IPS-20b (cell line): ENCODE measurements around the gene CERS5.

Experiments
- H3K27ac ChIP-seq: one replicate; pipeline ENCODE4 v1.5.1; 2013; ENCODE audit warnings: low read length
- H3K27me3 ChIP-seq: 2 replicates; pipeline ENCODE4 v1.6.1; 2013; ENCODE audit warnings: mild to moderate bottlenecking, low read length, inconsistent platforms; ENCODE audit not compliant: insufficient read depth
- H3K36me3 ChIP-seq: 2 replicates; pipeline ENCODE4 v1.6.1; 2013; ENCODE audit warnings: low read depth, mild to moderate bottlenecking, inconsistent platforms, low read length, moderate library complexity; ENCODE audit not compliant: insufficient read depth
- H3K4me1 ChIP-seq: 2 replicates; pipeline ENCODE4 v1.6.1; 2013; ENCODE audit warnings: mild to moderate bottlenecking, control low read depth, inconsistent platforms, low read length, moderate library complexity; ENCODE audit not compliant: insufficient read depth
- H3K4me3 ChIP-seq: 2 replicates; pipeline ENCODE4 v1.5.1; 2013; ENCODE audit warnings: mild to moderate bottlenecking, low read length, inconsistent platforms
- H3K9ac ChIP-seq: 2 replicates; pipeline ENCODE4 v1.6.1; 2013; ENCODE audit warnings: low read depth, mild to moderate bottlenecking, inconsistent platforms, low read length, moderate library complexity
- H3K9me3 ChIP-seq: 2 replicates; pipeline ENCODE4 v1.6.1; 2013; ENCODE audit warnings: mild to moderate bottlenecking, low read depth, low read length, inconsistent platforms; ENCODE audit not compliant: insufficient read depth

CERS5 gene

DNA sequence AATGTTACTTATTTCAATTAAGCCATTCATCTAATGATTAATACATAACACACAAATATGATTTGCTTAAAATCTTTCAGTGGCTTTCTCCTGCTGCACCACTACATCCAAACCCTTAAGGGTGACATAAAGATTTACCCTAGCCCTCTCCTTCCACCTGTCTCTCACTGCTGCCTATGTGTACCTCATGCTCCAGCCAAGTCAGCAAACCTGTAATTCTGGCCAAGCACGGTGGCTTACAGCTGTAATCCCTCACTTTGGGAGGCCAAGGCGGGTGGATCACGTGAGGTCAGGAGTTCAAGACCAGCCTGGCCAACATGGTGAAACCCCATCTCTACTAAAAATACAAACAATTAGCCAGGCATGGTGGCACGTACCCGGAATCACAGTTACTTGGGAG is 31.7 kb upstream of the CERS5 start:
- no peak overlapping the region for H3K4me3 ChIP-seq
- H3K36me3 ChIP-seq, result peaks cover 73% of the 10 kb centered on the region
- no peak overlapping the region for H3K9ac ChIP-seq
- no peaks in the 10 kb centered on the region for H3K9me3 ChIP-seq
- peaks cover 7% of the 10 kb centered on the region; the same call in 1 of the 2 replicates for H3K4me1 ChIP-seq
- no peaks in the 10 kb centered on the region for H3K27me3 ChIP-seq
- H3K27ac ChIP-seq, result no peak overlapping the region

DNA sequence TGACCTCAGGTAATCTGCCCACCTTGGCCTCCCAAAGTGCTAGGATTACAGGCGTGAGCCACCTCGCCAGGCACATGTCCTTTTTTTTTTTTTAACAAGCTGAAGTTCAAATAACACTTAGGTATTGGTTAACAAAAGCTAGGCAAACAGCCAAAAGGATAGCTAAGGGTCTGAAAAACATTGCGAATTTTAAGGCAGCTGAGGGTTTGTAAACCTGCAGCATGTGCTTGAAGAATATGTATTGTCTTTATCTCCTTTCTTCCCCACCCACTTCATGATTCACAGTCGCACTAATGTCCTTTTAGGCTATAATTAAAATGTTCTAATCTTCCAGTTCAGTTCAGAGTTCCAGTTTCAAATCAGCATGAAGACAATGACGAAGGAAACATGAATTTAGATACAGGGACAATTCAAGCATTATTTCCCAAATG is 30.1 kb upstream of the CERS5 start:
- 0 out of 2 replicates have a peak, but pooled peaks cover 3% of the 10 kb centered on the region for H3K4me1 ChIP-seq
- H3K9ac ChIP-seq, result no peak overlapping the region
- H3K4me3 ChIP-seq, result no peak overlapping the region
- no peaks in the 10 kb centered on the region for H3K9me3 ChIP-seq
- peaks cover 69% of the 10 kb centered on the region for H3K36me3 ChIP-seq
- H3K27me3 ChIP-seq, result no peaks in the 10 kb centered on the region
- no peak overlapping the region for H3K27ac ChIP-seq

DNA sequence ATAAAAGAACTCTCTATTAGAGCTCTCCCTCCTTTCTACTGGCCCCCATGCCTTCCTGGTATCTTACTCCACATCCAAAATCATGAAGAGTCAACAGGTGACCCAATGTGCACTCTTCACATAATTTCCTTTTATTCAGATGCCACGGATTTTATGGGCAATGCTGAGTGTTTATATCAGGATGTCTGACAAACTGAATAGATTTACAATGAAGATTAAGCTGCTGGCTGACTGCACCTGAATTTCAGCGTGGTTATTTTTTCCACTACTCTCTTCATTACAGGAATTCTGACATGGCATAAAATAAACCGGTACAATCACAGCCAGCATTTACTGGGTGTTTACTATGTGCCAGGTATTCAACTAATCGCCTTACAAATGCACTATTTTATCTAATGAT is 29.4 kb upstream of the CERS5 start:
- no peak overlapping the region for H3K27ac ChIP-seq
- H3K27me3 ChIP-seq, result no peaks in the 10 kb centered on the region
- no peak overlapping the region for H3K4me3 ChIP-seq
- H3K9ac ChIP-seq, result no peak overlapping the region
- H3K4me1 ChIP-seq, result no peaks in the 10 kb centered on the region
- peaks cover 68% of the 10 kb centered on the region for H3K36me3 ChIP-seq
- H3K9me3 ChIP-seq, result no peaks in the 10 kb centered on the region

DNA sequence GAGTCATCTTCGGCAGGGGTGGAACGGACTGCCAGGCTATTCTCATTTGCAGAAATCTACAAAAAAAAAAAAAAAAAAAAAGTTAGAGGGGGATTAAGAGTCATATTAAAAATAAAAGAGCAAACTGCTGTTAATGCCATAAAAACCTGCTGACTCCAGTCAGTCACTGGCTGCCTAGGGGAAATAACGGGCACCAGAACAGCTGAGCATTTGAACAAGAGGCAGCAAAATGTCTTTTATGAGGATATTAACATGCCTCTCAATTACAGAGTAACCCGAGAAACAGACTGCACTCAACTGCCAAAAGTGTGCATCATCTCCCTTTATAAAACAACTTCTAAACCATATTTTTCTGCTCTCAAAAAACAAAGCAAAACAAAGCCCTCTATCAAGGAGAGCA is 28.7 kb upstream of the CERS5 start:
- no peak overlapping the region for H3K9ac ChIP-seq
- no peaks in the 10 kb centered on the region for H3K4me1 ChIP-seq
- H3K27ac ChIP-seq, result no peak overlapping the region
- no peak overlapping the region for H3K4me3 ChIP-seq
- H3K27me3 ChIP-seq, result no peaks in the 10 kb centered on the region
- no peaks in the 10 kb centered on the region for H3K9me3 ChIP-seq
- peaks cover 66% of the 10 kb centered on the region for H3K36me3 ChIP-seq

DNA sequence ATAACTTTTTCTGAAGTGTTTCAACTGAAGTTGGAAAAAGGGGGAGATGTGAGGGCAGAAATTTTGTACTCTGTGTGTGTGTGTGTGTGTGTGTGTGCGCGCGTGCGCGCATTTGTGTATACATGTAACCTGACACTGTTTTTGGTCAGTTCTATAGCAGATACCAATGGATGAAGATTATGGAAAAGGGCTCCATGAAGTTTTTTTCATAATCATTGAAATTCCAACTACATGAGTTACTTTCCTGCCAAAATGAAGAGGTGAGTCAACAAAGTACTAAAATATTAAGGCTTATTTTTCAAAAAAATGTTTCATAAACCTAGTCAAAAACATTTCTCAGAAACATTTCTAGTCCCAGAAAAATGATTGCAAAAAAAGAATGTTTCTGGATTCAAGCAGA is 25.7 kb upstream of the CERS5 start:
- Histone ChIP-seq H3K9me3 (no peaks in the 10 kb centered on the region), H3K27ac (no peak overlapping the region), H3K9ac (no peak overlapping the region), H3K27me3 (no peaks in the 10 kb centered on the region), H3K4me1 (no peaks in the 10 kb centered on the region), H3K4me3 (no peak overlapping the region), H3K36me3 (peaks cover 61% of the 10 kb centered on the region)

DNA sequence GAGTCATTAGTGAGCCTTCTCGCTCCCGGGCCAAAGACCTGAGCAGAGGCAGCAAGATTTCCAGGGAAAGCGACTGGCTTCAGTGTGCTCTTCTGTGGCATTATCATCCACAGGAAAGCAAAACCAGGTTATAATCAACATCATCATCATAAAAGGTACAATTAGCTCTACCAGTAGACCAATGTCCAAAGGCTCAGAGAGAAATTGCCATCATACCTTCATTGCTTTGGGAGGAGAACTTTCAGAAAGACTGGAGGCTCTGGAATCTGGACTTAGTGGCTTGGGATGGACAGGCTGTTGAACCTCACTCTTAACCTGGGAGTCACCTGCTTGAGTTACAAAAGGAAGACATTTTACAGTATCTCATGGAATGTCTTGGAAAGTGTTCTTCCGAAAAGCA is 25.1 kb upstream of the CERS5 start:
- Histone ChIP-seq H3K9ac (no peak overlapping the region), H3K36me3 (peaks cover 58% of the 10 kb centered on the region), H3K27me3 (no peaks in the 10 kb centered on the region), H3K4me1 (no peaks in the 10 kb centered on the region), H3K9me3 (no peaks in the 10 kb centered on the region), H3K4me3 (no peak overlapping the region), H3K27ac (no peak overlapping the region)

DNA sequence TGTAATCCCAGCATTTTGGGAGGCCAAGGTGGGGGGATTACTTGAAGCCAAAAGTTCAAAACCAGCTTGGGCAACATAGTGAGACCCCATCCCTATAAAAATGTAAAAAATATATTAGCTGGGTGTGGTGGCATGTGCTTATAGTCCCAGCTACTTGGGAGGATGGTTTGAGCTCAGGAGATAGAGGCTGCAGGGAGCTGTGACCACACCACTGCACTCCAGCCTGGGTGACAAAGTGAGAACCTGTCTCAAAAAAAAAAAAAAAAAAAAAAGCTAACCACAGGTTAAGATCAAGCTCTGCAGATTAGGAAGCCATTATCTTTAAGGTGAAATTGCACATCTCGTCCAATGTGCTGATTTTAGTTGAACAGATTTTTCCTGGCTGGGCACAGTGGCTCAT is 23.7 kb upstream of the CERS5 start:
- no peaks in the 10 kb centered on the region for H3K27me3 ChIP-seq
- no peaks in the 10 kb centered on the region for H3K9me3 ChIP-seq
- H3K27ac ChIP-seq, result no peak overlapping the region
- peaks cover 49% of the 10 kb centered on the region for H3K36me3 ChIP-seq
- no peak overlapping the region for H3K4me3 ChIP-seq
- no peaks in the 10 kb centered on the region for H3K4me1 ChIP-seq
- H3K9ac ChIP-seq, result no peak overlapping the region

DNA sequence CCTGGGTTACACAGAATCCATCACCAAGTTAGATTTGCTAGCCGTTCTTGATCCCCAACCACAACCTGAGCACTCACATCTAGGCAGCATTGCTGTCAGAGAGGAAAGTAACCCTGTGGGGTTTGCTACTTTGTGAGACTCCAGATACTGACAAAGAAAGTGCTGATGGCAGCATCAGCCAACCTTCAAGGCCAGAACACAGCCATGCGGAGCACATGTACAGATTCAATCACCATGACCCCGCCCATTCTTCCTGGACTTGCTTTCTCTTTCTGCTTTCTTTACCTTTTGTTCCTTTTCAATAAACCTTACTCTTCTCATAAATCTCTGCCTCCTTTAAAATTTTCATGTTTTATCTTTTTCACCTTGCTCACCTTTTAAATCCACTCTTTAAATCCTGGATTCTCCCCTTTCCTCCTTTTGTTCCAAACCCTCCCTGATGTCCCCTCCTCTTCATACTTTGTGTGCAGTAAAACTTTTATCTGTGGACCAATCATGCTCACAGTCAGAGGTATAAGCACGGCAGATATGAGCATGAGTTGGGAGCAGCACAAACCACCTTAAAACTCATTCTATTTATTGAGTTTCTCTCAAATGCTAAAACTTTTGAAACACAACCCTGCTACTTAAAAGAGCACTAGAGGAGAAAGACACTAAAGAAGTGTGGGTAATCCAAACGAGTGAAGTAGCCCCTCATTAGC is 21.9 kb upstream of the CERS5 start:
- Histone ChIP-seq H3K4me3 (no peak overlapping the region), H3K27me3 (no peaks in the 10 kb centered on the region), H3K4me1 (no peaks in the 10 kb centered on the region), H3K36me3 (peaks cover 45% of the 10 kb centered on the region), H3K9ac (no peak overlapping the region; the same call in 1 of the 2 replicates), H3K9me3 (no peaks in the 10 kb centered on the region), H3K27ac (no peak overlapping the region)

DNA sequence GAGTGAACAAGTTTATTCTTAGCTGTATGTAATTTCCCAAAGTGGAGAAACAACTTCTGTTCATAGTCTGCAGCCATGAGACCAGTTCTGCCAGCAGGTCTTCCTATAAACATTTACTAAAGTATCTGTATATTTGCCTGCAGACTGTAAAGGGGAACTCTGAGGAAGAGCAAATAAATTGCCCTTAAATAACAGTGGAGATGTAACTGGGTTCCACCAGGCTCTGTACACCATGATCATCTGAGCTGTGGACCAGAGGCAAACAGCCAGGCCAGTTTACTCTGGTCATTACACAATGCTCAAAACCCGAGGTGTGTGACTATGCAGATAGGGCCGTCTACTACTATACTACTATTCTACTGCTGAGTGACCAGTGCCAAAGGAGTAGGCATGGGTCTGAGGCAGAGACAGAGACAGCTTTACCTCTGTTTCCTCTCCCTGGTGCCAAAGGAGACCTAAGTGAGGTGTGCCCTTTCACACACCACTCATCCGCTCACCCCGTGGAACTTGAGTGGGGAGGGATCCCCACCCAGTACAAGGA is 21.1 kb upstream of the CERS5 start:
- H3K9ac ChIP-seq, result no peak overlapping the region
- no peaks in the 10 kb centered on the region for H3K27me3 ChIP-seq
- no peaks in the 10 kb centered on the region for H3K9me3 ChIP-seq
- H3K4me1 ChIP-seq, result no peaks in the 10 kb centered on the region
- no peak overlapping the region for H3K4me3 ChIP-seq
- H3K27ac ChIP-seq, result no peak overlapping the region
- peaks cover 45% of the 10 kb centered on the region for H3K36me3 ChIP-seq

DNA sequence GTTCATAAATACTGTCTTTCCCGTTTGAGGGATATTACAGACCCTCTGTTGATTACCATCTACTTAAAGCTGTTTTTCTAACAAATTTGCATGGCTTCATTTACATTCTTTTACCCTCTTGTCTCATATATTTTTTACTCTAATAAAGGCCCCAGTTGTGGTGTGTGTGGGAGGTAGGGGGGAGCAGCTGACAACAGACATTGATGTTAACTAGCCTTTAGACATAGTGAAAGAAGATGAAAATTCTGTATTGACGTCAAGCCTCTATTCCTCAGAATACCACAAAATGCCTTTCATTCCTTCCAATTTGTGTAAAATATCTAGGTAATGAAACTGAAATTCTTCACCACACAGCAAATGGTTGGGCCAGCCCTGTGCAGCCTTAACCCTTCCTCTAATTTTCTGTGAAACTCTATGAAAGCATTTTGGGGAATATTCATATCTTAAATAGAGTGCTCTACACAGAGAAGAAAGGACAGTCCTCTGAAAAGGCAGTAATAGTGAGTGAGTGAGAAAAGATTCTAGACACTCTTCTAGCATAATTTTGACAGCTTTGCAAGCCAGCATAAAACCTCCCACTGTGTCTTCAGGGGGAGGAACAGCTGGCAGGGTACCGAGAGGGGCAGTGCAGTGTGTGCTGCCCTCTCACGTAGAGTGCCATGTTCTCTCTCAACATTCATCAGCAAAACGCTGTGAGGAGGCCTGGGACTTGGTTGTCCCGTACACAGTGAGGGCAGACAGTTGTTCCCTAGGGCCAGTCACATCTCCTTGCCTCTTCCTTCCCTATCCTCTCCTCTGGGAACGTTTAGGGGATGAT is 20.1 kb upstream of the CERS5 start:
- Histone ChIP-seq H3K4me3 (no peak overlapping the region), H3K4me1 (no peaks in the 10 kb centered on the region), H3K9me3 (no peaks in the 10 kb centered on the region), H3K9ac (no peak overlapping the region), H3K36me3 (peaks cover 35% of the 10 kb centered on the region), H3K27ac (no peak overlapping the region), H3K27me3 (no peaks in the 10 kb centered on the region)

DNA sequence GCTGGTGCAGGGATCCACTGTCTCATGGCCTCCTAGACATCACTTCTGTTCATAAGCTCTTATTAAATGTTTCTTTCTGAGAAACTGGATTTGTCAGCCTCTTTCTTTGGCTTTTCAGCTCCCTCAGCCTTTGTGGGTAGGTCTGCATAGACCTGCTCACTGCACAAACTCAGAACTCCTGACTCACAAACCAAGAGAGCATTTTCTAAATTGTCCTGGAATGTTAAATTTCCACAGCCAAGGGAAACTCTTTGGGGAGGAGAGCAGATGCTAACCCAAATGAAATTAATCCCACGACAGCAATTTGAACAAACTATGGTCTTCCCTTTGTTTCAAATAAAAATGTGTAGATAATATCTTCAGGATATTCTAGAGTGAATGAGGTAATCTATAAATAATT is 19.5 kb upstream of the CERS5 start:
- Histone ChIP-seq H3K36me3 (peaks cover 37% of the 10 kb centered on the region), H3K9ac (no peak overlapping the region), H3K4me1 (no peaks in the 10 kb centered on the region), H3K4me3 (no peak overlapping the region), H3K27ac (no peak overlapping the region), H3K9me3 (no peaks in the 10 kb centered on the region), H3K27me3 (no peaks in the 10 kb centered on the region)
